PC-3 (cell line): ENCODE results near the gene DHRS4. TPM values are rescaled to one million over a fixed set of nuclear protein-coding genes. Genes with fewer than 3 reads are reported as not detected.
"Not testable (repeated sequence)": the region's sequence is repeated elsewhere in the genome, so short reads cannot be mapped to it uniquely, and the experiment has no call there.

ENCODE experiments used
- ATAC-seq: fragments of 200-7000 bp; cut with Tn5 transposase; 2 replicates; pipeline ENCODE4 v1.9.1; 2020; ENCODE audit warnings: mild to moderate bottlenecking, moderate library complexity
- BruUV-seq: library from RNA; stranded (reverse); fragments of 400-500 nt; replicated peaks from 2 replicates; lab custom pipeline; 2021; lab: Mats Ljungman, UMichigan
- CTCF ChIA-PET: fragments of 300-600 bp; sonication (Branson Sonifier 250); formaldehyde crosslinking; loops from one replicate; lab custom pipeline; 2022; ENCODE audit warnings: antibody characterized with exemption; lab: Charles Lee
- POLR2A ChIA-PET: fragments of 300-600 bp; sonication (Branson Sonifier 250); formaldehyde crosslinking; loops from one replicate; lab custom pipeline; 2022; ENCODE audit warnings: antibody characterized with exemption; ENCODE audit not compliant: unreplicated experiment; lab: Charles Lee
- DNase-seq: peaks from one replicate; pipeline ENCODE4 v3.0.0-alpha.2; 2015
- H2AFZ ChIP-seq: fragments of 300-600 bp; sonication (generic); 2 replicates; pipeline ENCODE4 v1.6.0; 2016; ENCODE audit warnings: antibody characterized with exemption, low read length
- H3F3A ChIP-seq: fragments of 300-600 bp; sonication (generic); one replicate; pipeline ENCODE4 v1.6.0; 2017; ENCODE audit warnings: antibody characterized with exemption, low read length, control low read depth, mild to moderate bottlenecking; ENCODE audit not compliant: unreplicated experiment
- H3K27ac ChIP-seq: fragments of 300-600 bp; sonication (generic); 2 replicates; pipeline ENCODE4 v1.5.1; 2016; ENCODE audit warnings: mild to moderate bottlenecking, low read length
- H3K27me3 ChIP-seq: fragments of 300-600 bp; sonication (generic); 2 replicates; pipeline ENCODE4 v1.6.1; 2016; ENCODE audit warnings: low read length, mixed read lengths
- H3K36me3 ChIP-seq: fragments of 300-600 bp; sonication (generic); 2 replicates; pipeline ENCODE4 v1.6.1; 2016; ENCODE audit warnings: low read depth, mixed run types, low read length, mixed read lengths
- H3K4me1 ChIP-seq: fragments of 300-600 bp; sonication (generic); 2 replicates; pipeline ENCODE4 v1.5.1; 2016; ENCODE audit warnings: low read length; ENCODE audit not compliant: insufficient read depth
- H3K4me2 ChIP-seq: fragments of 300-600 bp; sonication (generic); 2 replicates; pipeline ENCODE4 v1.6.0; 2016; ENCODE audit warnings: low read length
- H3K4me3 ChIP-seq: fragments of 300-600 bp; sonication (generic); 2 replicates; pipeline ENCODE4 v1.5.1; 2016; ENCODE audit warnings: mild to moderate bottlenecking, low read length, mixed read lengths
- H3K79me2 ChIP-seq: fragments of 300-600 bp; sonication (generic); 2 replicates; pipeline ENCODE4 v1.6.1; 2017; ENCODE audit warnings: low read length, mixed read lengths
- H3K9ac ChIP-seq: fragments of 300-600 bp; sonication (generic); 2 replicates; pipeline ENCODE4 v1.6.0; 2016; ENCODE audit warnings: mild to moderate bottlenecking, low read length
- H3K9me2 ChIP-seq: fragments of 300-600 bp; sonication (generic); replicated peaks from 2 replicates; pipeline ENCODE4 v1.6.1; 2016; ENCODE audit warnings: mixed run types, low read length, mixed read lengths
- H3K9me3 ChIP-seq: fragments of 300-600 bp; sonication (generic); 2 replicates; pipeline ENCODE4 v1.6.1; 2016; ENCODE audit warnings: low read length, mixed read lengths
- H4K20me1 ChIP-seq: fragments of 300-600 bp; sonication (generic); 2 replicates; pipeline ENCODE4 v1.6.1; 2016; ENCODE audit warnings: low read length, mixed read lengths
- EZH2 ChIP-seq: fragments of 300-600 bp; sonication (generic); IDR thresholded peaks from one replicate; pipeline ENCODE4 v1.6.1; 2017; ENCODE audit warnings: antibody characterized with exemption, mild to moderate bottlenecking, low read length; ENCODE audit not compliant: unreplicated experiment
- EZH2phosphoT487 ChIP-seq: fragments of 300-600 bp; sonication (generic); IDR thresholded peaks from 2 replicates; pipeline ENCODE4 v1.6.1; 2018; ENCODE audit warnings: mild to moderate bottlenecking, antibody characterized with exemption, low read length, borderline replicate concordance
- intact Hi-C: fragments of 100-400 bp; cut with micrococcal nuclease; formaldehyde crosslinking; loops from 2 replicates; pipeline ENCODE4 v1.9.0; 2023
- total RNA-seq: library from RNA; depleted of rRNA; stranded (reverse); fragments of >200 nt; gene quantifications from 2 replicates; pipeline ENCODE4 v1.2.3, GENCODE V29; 2014
- TF ChIP-seq, protein P1 (sequence below): fragments of 300-600 bp; sonication (generic); conservative IDR thresholded peaks from 2 replicates; pipeline ENCODE4 v1.5.1; 2017; ENCODE audit warnings: antibody characterized with exemption, low read depth, mild to moderate bottlenecking, low read length

DHRS4 gene
- total RNA-seq, 1 experiment from 2014 or later: 108 TPM

DNA sequence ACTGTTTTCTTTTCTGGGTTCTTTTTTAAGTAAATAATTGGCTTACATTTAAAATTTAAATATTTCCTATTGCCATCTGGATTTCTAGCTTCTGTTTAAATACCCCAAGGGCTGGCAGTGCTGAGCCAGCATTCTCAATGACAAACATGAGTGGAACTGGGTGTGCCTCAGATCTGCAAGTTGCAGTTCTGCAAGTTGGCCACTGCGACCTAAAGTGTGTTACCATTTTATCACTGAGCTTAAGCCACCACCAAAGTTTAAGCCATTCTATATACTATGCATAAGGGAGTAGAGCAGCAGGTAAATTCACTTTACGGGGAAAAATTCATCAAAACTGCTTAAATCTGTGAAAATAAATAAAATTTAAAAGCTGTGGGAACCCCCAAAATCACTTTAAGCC, 23.6 kb downstream of the DHRS4 start:
- ATAC-seq (peak; percentile 95), DNase-seq (peak; percentile 41)
- H3K79me2 ChIP-seq, H3F3A ChIP-seq, POLR2A ChIA-PET, intact Hi-C loops, H3K36me3 ChIP-seq, H4K20me1 ChIP-seq, H2AFZ ChIP-seq, H3K4me2 ChIP-seq, H3K9me2 ChIP-seq, H3K4me1 ChIP-seq, H3K9me3 ChIP-seq, H3K27ac ChIP-seq, H3K4me3 ChIP-seq, H3K9ac ChIP-seq, BruUV-seq, H3K27me3 ChIP-seq: not testable (repeated sequence)
- CTCF ChIA-PET: interaction anchor here (1.1 kb wide), 1 partner anchor 656 kb away, joined by 5 read pairs; the partner anchor contains the start of gene PABPN1
- TF ChIP-seq, protein P1, sequence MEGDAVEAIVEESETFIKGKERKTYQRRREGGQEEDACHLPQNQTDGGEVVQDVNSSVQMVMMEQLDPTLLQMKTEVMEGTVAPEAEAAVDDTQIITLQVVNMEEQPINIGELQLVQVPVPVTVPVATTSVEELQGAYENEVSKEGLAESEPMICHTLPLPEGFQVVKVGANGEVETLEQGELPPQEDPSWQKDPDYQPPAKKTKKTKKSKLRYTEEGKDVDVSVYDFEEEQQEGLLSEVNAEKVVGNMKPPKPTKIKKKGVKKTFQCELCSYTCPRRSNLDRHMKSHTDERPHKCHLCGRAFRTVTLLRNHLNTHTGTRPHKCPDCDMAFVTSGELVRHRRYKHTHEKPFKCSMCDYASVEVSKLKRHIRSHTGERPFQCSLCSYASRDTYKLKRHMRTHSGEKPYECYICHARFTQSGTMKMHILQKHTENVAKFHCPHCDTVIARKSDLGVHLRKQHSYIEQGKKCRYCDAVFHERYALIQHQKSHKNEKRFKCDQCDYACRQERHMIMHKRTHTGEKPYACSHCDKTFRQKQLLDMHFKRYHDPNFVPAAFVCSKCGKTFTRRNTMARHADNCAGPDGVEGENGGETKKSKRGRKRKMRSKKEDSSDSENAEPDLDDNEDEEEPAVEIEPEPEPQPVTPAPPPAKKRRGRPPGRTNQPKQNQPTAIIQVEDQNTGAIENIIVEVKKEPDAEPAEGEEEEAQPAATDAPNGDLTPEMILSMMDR: peak; percentile 37; the same call in 1 of the 2 replicates

DNA sequence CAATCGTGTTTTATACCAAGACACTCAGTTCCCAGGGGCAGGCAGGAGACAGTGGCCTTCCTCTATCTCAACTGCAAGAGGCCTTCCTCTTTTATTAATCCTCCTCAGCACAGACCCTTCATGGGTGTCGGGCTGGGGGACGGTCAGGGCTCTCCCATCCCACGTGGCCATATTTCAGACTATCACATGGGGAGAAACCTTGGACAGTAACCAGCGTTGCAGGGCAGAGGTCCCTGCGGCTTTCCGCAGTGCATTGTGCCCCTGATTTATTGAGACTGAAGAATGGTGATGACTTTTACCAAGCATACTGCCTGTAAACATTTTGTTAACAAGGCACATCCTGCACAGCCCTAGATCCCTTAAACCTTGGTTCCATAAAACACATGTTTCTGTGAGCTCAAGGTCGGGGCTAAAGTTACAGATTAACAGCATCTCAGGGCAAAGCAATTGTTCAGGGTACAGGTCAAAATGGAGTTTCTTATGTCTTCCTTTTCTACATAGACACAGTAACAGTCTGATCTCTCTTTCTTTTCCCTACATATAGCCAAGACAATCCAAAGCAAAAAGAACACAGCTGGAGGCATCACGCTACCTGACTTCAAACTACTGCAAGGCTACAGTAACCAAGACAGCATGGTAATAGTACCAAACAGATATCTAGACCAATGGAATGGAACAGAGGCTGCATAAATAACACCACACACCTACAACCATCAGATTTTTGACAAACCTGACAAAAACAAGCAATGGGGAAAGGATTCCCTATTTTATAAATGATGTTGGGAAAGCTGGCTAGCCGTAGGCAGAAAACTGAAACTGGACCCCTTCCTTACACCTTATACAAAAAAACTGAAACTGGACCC, 28.6 kb downstream of the DHRS4 start:
- CTCF ChIA-PET: not testable (repeated sequence)

DNA sequence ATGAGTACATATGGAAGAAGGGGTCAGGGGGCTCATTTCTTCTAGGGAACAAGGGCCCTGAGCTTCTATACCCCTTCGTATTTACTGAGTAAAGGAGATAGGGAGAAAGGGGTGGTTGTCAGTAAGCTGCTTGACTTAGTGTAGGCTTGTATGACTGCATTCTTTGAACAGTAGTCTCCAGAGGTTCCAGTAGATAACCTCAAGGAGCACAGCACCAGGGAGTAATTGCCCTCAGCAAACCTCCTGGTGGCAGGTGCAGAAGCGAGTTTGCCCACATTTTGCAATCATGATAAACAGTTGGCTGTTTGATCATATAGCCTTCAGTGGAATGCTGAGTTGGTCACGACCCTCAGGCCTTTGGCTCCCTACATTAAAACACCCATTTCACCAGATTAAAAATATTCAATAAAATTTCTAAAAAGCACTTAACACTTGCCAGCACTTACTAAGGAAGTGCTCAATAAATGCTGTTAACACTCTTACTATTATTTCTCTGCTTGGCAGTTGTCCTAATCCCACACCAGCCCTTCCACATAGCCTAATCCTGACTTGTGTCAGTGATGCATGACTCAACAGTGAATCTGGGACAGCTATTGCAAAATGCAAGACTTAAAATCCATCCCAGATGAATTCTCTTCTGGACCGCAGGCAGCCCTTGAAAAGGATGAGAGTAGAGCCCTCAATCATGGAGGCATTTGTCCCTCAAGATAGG, 31.5 kb downstream of the DHRS4 start:
- BruUV-seq: no TSS peak

More for the DNA sequence above, 28.6 kb downstream of the DHRS4 start:
- H3K79me2 ChIP-seq, H2AFZ ChIP-seq, BruUV-seq, H3F3A ChIP-seq, ATAC-seq, H3K4me3 ChIP-seq, H3K4me1 ChIP-seq, H3K36me3 ChIP-seq, H3K9ac ChIP-seq, H4K20me1 ChIP-seq, H3K4me2 ChIP-seq, intact Hi-C loops, H3K9me3 ChIP-seq, H3K27me3 ChIP-seq, POLR2A ChIA-PET, DNase-seq, H3K9me2 ChIP-seq, H3K27ac ChIP-seq: not testable (repeated sequence)

DNA sequence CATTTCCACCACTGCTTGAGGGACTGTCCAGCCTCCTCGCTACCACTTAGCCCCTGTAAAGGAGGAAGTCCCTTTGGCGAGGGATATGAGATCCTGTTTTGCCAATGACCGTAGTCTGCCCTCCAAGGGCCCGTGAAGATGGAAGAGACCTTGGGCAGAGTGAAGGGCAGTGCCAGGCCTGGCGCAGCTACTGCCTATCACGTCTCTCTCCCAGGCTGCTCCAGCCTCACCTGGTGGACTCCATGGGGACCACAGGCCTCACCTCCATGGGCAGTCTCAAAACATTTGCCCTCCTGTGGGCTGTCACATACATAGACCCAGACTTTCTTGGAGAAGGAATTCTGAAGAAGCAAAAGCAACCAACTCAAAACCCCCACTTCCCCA, 34.6 kb downstream of the DHRS4 start:
- POLR2A ChIA-PET, H3K9ac ChIP-seq, BruUV-seq: not testable (repeated sequence)

More for the DNA sequence above, 31.5 kb downstream of the DHRS4 start:
- Histone ChIP-seq H3K4me3 (no peak overlapping the region), H3K9me3 (no peaks in the 10 kb centered on the region), H3K9me2 (no peaks in the 10 kb centered on the region), H4K20me1 (no peaks in the 10 kb centered on the region), H3K4me1 (no peaks in the 10 kb centered on the region), H3K27ac (no peak overlapping the region), H3K36me3 (no peaks in the 10 kb centered on the region), H2AFZ (no peak overlapping the region), H3K9ac (no peak overlapping the region), H3F3A (peaks cover 5% of the 10 kb centered on the region), H3K4me2 (no peak overlapping the region), H3K27me3 (no peaks in the 10 kb centered on the region), H3K79me2 (no peaks in the 10 kb centered on the region)
- TF ChIP-seq EZH2 (no peak), EZH2phosphoT487 (no peak)
- TF ChIP-seq, protein P1: no peak
- ChIA-PET POLR2A (no interaction called here), CTCF (no interaction called here)
- intact Hi-C loops: no loop called here
- ATAC-seq (no peak), DNase-seq (peak; percentile 48)

More for the DNA sequence above, 34.6 kb downstream of the DHRS4 start:
- H3K27me3 ChIP-seq, H3K4me2 ChIP-seq, H3F3A ChIP-seq, DNase-seq, ATAC-seq, H3K79me2 ChIP-seq, H3K4me3 ChIP-seq, H3K4me1 ChIP-seq, H3K9me3 ChIP-seq, H3K27ac ChIP-seq, intact Hi-C loops, H4K20me1 ChIP-seq, H3K36me3 ChIP-seq, H3K9me2 ChIP-seq, CTCF ChIA-PET, H2AFZ ChIP-seq: not testable (repeated sequence)
